Prostate gland (tissue), 2 donors: Measurements from ENCODE around the gene FHOD3. TPM values are rescaled to one million over a fixed set of nuclear protein-coding genes. Genes with fewer than 3 reads are reported as not detected.

ENCODE experiments used
- DNase-seq: peaks from one replicate; pipeline ENCODE4 v3.0.0-alpha.2; 2019; ENCODE audit warnings: low spot score
- H3K27ac ChIP-seq, 2 donors: fragments of 200-600 bp; sonication (generic); 2 replicates each; pipeline ENCODE4 v1.5.1; 2017 to 2019
- H3K27me3 ChIP-seq: fragments of 200-600 bp; sonication (generic); replicated peaks from 2 replicates; pipeline ENCODE4 v1.5.1; 2019; ENCODE audit not compliant: insufficient read depth
- H3K36me3 ChIP-seq, 2 donors: fragments of 200-600 bp; sonication (generic); 1 replicate in 1 of 2; 2 replicates in 1 of 2; pipeline versions ENCODE4 v1.5.1 to v1.8.1; 2017 to 2019
- H3K4me1 ChIP-seq: fragments of 200-600 bp; sonication (generic); replicated peaks from 2 replicates; pipeline ENCODE4 v1.5.1; 2019
- H3K4me3 ChIP-seq, 2 donors: fragments of 200-600 bp; sonication (generic); 2 replicates each; pipeline ENCODE4 v1.5.1; 2017 to 2019
- H3K9me3 ChIP-seq: fragments of 200-600 bp; sonication (generic); 2 replicates; pipeline ENCODE4 v1.5.1; 2017
- POLR2A ChIP-seq: fragments of 450-650 bp; IDR thresholded peaks from one replicate; pipeline ENCODE4 v1.6.1; 2016; ENCODE audit warnings: antibody characterized with exemption, mild to moderate bottlenecking
- POLR2AphosphoS5 ChIP-seq: sonication (generic); formaldehyde crosslinking; IDR thresholded peaks from one replicate; pipeline ENCODE4 v1.6.1; 2017; ENCODE audit warnings: antibody characterized with exemption
- WGBS: methylation state at CpG from one replicate; pipeline ENCODE4 v1.1.5; 2018; 5-methylcytosine and 5-hydroxymethylcytosine counted together
- intact Hi-C: fragments of 100-400 bp; cut with DNase I; formaldehyde crosslinking; loops from one replicate; pipeline ENCODE4 v1.14.2; 2022
- total RNA-seq, 2 donors: library from RNA; depleted of rRNA; stranded (reverse); fragments of >200 nt; gene quantifications; one replicate each; pipeline ENCODE4 v1.1.0, GENCODE V29; 2016
- TF ChIP-seq, protein P1 (sequence below), 4 experiments: fragments of 200-600 bp in 2 of 4; fragments of 450-650 bp in 2 of 4; sonication (generic) in 2 of 4; IDR thresholded peaks; 1 replicate in 3 of 4; 2 replicates in 1 of 4; pipeline ENCODE4 v1.5.1; 2016 to 2019; ENCODE audit warnings: antibody characterized with exemption in 4 of 4, mild to moderate bottlenecking in 2 of 4, moderate library complexity in 2 of 4

The FHOD3 gene
- total RNA-seq, 2 donors from 2014 or later: 25.1 to 52.5 TPM

DNA sequence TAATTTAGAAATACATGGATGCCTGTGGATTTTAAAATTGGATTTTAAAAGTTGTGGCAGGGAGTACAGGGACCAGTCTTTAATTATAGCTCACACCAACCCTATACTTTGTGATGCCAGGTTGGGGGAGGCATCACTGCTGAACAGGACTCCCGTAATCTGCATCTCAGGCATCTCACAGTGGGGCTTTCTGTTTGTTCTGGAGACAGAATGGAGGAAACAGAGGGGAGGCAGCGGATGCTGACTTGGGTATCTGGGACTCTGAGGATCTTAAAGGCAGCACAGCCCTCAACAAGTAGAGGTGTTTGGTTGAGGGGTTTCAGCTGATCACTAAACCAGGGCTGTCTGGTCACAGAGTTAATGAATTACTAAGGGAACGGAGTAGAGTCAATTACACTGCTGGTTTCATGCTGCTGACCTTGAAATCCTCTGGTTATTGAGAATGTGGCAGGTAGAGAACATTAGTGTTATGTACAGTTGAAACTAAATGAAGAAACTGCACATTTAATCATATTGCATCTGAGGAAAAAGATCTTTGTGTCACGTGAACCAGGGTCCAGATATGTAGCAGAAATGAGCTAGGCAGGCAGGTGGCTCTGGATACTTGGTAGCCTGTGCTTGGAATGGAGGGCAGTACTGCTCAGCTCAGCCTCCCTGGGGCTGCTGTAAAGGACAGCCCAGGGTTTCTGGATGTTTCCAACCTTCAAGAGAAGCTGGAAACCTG lies 40.3 kb downstream of the FHOD3 start:
- Histone ChIP-seq H3K36me3 (no peaks in the 10 kb centered on the region), H3K27ac (no peak overlapping the region), H3K9me3 (no peaks in the 10 kb centered on the region), H3K4me3 (no peak overlapping the region), H3K27me3 (no peaks in the 10 kb centered on the region), H3K4me1 (no peaks in the 10 kb centered on the region)
- intact Hi-C loops: no loop called here
- WGBS: 87% methylated on average over 4 of the region's 4 CpGs
- TF ChIP-seq, protein P1, sequence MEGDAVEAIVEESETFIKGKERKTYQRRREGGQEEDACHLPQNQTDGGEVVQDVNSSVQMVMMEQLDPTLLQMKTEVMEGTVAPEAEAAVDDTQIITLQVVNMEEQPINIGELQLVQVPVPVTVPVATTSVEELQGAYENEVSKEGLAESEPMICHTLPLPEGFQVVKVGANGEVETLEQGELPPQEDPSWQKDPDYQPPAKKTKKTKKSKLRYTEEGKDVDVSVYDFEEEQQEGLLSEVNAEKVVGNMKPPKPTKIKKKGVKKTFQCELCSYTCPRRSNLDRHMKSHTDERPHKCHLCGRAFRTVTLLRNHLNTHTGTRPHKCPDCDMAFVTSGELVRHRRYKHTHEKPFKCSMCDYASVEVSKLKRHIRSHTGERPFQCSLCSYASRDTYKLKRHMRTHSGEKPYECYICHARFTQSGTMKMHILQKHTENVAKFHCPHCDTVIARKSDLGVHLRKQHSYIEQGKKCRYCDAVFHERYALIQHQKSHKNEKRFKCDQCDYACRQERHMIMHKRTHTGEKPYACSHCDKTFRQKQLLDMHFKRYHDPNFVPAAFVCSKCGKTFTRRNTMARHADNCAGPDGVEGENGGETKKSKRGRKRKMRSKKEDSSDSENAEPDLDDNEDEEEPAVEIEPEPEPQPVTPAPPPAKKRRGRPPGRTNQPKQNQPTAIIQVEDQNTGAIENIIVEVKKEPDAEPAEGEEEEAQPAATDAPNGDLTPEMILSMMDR (IDR thresholded peaks at IDR 0.05): no peak
- no peak for DNase-seq

GRCh38 chr18:36338403-36338933 lies 41.0 kb downstream of the FHOD3 start:
- TF ChIP-seq POLR2A (no peak), POLR2AphosphoS5 (no peak)
- TF ChIP-seq, protein P1 (IDR thresholded peaks at IDR 0.05): no peak
- 69% methylated on average over 8 of the region's 8 CpGs for WGBS
- no peak for DNase-seq
- no peaks in the 10 kb centered on the region for H3K36me3 ChIP-seq
- no peaks in the 10 kb centered on the region for H3K4me1 ChIP-seq
- no peaks in the 10 kb centered on the region for H3K9me3 ChIP-seq
- intact Hi-C loops: no loop called here
- H3K4me3 ChIP-seq: no peak overlapping the region
- no peaks in the 10 kb centered on the region for H3K27me3 ChIP-seq
- no peak overlapping the region for H3K27ac ChIP-seq

DNA sequence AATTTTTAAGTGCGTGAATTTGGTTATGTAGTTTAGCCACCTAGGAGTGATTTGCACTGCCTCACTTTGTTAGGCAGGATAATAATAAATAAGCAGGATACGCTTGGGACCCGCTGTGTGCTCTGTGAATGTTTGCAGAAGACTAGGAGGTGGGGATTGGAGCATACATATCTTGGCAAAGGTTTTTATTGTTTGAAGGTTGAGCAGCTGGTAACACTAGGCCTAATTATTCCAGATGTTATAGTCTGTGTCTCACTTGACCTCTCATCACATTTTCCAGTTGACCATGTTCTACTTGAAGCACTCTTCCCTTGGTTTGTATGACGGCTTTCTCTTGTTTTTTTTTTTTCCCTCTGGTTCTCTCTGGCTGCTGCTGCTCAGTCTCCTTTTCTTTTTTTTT lies 42.7 kb downstream of the FHOD3 start:
- Histone ChIP-seq H3K4me1 (no peaks in the 10 kb centered on the region), H3K9me3 (no peaks in the 10 kb centered on the region), H3K36me3 (no peaks in the 10 kb centered on the region), H3K4me3 (no peak overlapping the region), H3K27me3 (no peaks in the 10 kb centered on the region), H3K27ac (no peak overlapping the region)
- 45% methylated on average over 4 of the region's 4 CpGs for WGBS
- no peak for DNase-seq
- TF ChIP-seq, protein P1 (IDR thresholded peaks at IDR 0.05): no peak
- TF ChIP-seq POLR2A: no peak
- no peak for TF ChIP-seq POLR2AphosphoS5
- intact Hi-C loops: no loop called here

DNA sequence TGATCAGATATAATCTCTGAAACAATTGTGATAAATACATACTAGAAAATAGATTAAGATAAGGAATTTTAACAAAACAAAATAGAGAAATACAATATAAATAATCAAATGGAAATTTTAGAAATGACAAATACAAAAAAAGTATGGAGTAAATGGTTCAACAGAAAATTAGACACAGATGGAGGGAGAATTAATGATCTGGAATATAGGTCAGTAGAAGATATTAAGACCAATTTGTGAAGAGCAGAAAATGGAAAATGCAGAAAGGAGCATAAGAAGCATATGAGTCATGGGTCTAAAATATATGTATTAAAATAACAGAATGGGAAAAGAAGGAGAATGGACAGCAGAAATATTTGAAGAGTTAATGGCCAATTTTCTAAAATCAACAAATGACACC lies 44.4 kb downstream of the FHOD3 start:
- DNase-seq: no peak
- TF ChIP-seq POLR2A: no peak
- TF ChIP-seq, protein P1 (IDR thresholded peaks at IDR 0.05): no peak
- no peak for TF ChIP-seq POLR2AphosphoS5
- Histone ChIP-seq H3K27ac (no peak overlapping the region), H3K4me3 (no peak overlapping the region), H3K4me1 (no peaks in the 10 kb centered on the region), H3K36me3 (no peaks in the 10 kb centered on the region), H3K9me3 (no peaks in the 10 kb centered on the region), H3K27me3 (no peaks in the 10 kb centered on the region)
- intact Hi-C loops: no loop called here

GRCh38 chr18:36348331-36348730 lies 50.8 kb downstream of the FHOD3 start:
- no peak overlapping the region for H3K4me3 ChIP-seq
- H3K36me3 ChIP-seq: no peaks in the 10 kb centered on the region
- H3K27me3 ChIP-seq: no peaks in the 10 kb centered on the region
- TF ChIP-seq POLR2A (no peak), POLR2AphosphoS5 (no peak)
- TF ChIP-seq, protein P1 (IDR thresholded peaks at IDR 0.05): no peak
- H3K27ac ChIP-seq: no peak overlapping the region
- 93% methylated on average over 3 of the region's 3 CpGs for WGBS
- no peaks in the 10 kb centered on the region for H3K9me3 ChIP-seq
- no peaks in the 10 kb centered on the region for H3K4me1 ChIP-seq
- no peak for DNase-seq
- intact Hi-C loops: no loop called here
